Activated T-helper 9 cell treated with anti-CD3 and anti-CD28 coated beads, Interleukin-2, amount 50 U/mL, for 16 hours (primary cell): Measurements from ENCODE around the gene RNLS.
"Not testable (repeated sequence)": the region's sequence is repeated elsewhere in the genome, so short reads cannot be mapped to it uniquely, and the experiment has no call there.

Source experiments
- DNase-seq: peaks from one replicate; pipeline ENCODE4 v3.0.0-alpha.2; 2020; ENCODE audit warnings: low read depth

RNLS gene

DNA sequence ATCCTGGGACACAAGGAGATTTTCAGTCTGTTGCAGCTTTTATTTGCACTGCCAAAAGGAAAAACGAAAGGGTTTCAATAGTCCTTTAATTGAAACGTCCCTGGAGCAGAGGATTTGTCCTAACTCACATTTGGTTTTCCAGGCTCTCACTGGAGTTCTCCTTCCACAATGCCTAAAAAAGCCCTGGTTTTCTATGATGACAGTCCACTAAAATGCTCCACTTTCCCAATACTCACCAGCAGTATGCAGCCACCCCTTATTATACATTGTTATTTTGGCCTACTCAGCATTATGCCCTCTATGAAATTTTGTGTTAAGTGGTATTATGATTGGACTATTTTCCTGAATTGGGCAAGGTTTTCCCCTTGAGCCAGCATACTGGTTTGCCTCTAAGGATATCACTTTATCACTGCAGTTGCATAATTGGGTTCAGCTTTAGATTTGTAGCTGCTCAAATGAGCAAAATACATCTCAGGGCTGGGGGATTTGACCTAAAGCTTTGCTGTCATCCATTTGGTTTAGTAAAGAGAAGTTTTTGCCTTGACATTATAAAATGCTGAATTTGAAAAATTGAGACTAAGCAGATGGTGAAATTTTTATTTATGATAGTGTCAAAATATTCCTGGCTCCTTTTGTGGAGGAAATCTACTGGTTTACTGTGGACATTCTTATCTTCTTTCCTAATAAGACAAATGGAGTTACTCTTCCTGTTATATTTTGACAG, 239.2 kb downstream of the RNLS start:
- DNase-seq, result no peak

DNA sequence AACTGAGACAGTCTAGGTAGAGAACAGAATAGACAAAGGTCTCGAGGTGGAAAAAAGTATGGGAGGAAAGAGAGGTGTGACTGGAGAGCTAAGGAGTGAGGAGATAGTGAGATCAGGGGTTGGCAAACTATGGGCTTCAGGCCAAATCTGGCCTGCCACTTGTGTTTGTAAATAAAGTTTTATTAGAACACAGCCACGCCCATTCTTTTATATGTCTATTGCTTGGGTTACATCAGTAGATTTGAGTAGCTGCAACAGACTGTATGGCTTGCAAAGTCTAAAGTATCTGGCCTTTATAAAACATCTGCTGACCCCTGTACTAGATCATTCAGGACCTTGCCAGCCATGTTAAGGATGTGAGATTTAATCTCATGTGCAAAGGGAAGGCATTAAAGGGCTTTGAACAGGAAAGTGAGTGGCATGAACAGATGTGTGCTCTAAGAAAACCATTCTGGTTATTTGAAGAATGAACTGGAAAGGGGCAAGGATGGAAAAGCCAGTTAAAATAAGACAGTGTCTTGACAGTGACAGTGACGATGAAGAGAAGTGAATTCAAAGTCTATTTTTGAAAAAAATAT, 240.3 kb downstream of the RNLS start:
- DNase-seq, result no peak

DNA sequence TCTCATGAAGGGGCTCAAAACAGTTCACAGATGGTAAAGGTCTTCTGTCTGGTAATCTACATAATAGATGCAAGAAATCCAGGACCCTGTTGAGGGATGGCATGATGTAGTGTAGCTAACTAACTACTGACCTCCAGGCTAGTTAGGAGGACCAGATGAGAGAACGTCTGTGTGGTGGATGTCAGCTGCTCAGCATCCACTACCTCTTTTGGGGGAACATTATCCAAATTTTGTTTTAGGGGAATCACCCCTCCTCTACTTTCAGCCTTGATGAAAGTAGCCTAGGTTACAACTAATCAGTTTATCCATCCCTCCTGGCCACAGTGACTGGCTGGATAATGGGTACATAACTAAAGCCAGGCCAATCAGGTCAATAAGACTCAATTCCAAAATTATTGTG, 246.0 kb downstream of the RNLS start:
- DNase-seq, result no peak

DNA sequence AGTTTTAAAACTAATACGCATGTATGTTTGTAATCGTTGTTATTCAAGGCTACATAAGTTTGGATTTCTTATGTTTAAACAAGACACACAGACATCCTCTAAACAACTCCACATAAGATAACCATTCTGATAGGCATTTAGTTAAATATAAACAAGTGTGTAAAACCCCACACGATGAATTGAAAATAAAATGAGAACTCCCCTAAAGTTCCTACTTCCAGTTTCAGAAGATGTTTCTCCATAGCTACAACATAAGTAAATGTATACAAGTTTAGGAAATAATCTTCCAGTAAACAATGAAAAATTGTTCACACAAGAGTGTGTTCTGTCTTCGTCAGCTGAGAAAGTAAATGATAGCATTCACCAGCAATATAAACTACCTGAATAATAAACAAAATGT, 246.8 kb downstream of the RNLS start:
- no peak for DNase-seq

DNA sequence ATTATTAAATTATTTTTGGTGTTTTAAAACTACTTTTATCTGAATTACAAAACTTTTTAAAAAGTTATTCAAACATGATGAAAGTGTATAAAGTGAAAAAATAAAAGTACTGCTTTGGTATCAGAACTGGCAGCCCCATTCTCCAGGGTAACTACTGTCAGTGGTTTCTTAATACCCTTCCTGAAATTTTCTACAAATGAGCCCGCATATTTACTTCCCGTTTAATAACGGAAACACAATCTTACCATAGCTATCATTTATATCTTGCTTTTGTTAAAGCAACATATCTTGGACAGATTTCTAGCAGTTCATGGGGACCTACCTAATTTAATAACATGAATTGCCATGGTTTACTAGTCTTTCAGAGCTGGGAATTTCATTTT, 249.9 kb downstream of the RNLS start:
- no peak for DNase-seq

DNA sequence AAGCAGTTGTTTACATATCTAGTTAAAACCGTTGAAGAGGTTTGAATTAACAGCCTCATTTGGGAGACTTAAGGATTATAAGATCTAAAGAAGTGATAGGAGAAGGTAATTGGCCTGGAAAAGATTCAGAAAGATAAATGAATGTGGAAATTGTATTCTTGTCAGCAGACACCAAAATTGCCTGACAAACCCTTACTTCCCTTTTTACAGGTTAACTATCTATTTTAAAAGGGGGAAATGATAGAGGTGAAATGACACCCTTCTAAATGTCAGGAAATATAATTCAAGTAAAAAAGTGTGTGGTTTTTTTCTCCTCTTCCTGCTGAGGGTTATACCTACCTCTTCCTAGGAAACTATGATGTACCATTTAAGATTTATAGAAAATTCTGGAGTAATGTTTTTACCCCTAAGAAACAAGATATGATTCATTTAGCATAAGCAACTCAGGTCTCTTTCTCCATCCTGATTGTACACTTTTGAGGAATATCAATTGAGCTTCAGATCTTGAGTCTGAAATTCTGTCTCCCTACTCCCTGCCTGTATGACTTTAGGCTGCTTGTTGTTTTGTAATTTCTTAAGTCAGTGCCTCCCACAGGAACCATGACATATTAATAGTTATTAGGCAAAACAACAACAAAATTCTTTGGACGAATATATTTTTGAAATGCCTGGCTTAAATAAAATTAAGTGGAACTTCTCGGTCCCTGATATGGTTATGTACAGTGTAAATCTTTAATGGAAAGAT, 250.4 kb downstream of the RNLS start:
- no peak for DNase-seq

DNA sequence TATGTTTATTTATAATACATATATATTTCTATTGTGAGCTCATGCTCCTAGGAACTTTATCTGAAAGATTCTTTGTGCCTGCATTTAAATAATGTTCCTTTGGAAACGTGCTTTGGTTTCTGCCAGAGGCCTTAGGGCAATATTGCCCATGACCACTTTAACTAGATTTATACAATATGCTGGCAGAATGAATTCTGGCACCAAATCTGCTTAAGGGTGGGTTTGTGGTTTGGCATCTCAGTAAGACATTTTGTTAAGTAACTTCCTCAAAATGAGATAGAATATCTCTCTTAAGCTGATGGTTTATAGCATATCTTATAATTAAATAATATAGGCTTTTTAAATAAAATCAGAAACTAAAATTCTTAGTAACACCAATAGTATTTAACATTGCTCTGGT, 252.9 kb downstream of the RNLS start:
- no peak for DNase-seq

DNA sequence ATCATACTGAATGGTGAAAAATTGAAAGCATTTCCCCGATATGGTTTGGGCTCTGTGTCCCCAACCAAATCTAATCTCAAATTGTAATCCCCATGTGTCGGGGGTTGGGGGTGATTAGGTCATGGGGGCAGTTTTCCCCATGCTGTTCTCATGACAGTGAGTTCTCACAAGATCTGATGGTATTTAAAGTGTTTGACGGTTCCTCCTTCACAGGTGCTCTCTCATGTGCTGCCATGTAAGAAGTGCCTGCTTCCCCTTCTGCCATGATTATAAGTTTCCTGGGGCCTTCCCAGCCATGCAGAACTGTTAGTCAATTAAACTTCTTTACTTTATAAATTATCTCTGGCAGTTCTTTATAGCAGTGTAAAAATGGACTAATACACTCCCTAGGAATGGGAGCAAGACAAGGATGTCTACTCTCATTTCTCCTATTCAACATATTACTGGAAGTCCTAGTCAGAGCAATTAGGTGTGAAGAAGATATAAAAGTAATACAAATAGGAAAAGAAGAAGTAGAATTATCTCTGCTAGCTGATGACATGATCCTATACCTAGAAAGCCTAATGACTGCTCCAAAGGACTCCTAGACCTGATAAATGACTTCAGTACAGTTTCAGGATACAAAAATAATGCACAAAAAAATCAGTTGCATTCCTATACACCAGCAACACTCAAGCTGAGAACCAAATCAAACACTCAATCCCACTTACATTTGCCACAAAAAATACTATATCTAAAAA, 260.6 kb downstream of the RNLS start:
- no peak for DNase-seq

DNA sequence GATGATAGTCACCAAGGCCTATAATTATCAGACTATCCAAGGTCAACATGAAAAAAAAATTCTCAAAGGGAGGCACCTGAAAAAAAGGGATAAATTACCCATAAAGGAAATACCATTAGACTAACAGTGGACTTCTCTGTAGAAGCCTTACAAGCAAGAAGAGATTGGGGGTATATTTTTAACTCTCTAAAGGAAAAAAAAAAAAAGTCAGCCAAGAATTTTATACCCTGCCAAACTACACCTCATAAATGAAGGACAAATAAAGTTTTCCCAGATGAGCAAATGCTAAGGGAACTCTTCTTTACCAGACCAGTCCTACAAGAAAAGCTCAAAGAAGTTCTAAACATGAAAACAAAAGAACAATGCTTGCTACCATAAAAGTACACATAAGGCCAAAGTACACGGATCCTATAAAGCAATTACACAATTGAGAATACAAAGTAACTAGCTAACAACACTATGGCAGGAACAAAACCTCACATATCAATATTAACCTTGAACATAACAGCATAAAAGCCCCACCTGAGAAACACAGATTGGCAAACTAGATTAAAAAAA, 263.1 kb downstream of the RNLS start:
- DNase-seq, result no peak

DNA sequence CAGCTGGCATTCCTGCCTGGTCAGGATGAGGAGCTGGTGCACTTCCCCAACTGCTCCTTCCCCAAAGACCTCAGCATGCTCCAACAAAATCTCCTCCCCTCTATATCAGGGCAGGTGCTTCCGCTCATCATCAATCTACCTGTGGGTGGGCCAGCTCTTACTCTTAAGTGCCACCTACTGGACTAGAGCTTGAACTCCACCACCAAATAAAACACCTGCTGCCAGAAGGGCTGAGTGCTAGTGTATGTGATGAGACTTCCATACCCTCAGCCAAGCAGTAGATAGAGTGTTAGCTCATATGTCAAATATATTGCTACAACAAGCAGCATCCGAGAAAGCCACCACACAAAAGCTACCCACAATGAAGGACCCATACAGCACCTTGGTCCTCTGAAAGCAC, 264.3 kb downstream of the RNLS start:
- DNase-seq, result no peak

DNA sequence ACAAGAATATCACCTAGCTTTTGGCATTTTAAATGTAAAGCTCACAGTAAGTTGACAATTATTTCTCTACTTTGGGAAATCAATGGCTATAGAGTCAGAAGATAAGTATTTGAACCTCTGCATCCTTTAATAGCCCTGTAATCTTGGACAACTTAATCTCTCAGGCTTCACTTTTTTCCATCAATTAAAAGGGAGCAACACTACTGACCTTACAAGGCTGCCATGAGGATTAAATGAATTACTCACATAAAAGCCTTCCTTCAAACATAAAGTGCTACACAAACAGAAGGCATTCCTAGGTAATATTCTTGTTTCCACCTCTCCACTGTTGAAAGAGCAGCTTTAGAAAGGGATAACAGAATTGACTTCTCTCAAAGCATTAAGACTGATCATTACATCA, 266.0 kb downstream of the RNLS start:
- DNase-seq, result no peak

DNA sequence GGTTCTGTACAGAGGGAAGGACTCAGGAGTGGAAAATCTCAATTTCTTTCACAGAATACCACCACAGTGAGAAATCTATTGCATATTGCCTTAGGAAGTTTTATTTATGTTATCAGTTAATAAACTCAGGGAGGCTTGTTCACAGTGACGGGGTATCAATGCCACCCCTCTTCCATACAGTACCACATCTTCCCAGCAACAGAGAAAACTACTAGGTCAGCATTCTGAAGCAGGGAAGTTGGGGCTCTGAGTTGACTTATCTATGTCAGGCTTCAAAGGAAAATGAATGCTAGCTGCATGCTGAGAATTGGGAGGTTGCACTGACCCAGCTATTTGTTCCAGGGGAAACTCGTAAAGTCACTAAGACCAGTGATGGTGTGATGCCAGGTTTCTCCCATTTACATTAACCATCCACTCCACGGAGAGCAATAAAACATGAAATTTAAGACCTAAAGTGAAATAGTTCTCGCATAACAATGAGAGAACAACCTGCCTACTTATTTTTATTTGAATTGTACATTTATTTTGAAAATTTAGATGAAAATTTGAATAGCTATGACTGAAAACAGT, 266.7 kb downstream of the RNLS start:
- DNase-seq, result no peak

DNA sequence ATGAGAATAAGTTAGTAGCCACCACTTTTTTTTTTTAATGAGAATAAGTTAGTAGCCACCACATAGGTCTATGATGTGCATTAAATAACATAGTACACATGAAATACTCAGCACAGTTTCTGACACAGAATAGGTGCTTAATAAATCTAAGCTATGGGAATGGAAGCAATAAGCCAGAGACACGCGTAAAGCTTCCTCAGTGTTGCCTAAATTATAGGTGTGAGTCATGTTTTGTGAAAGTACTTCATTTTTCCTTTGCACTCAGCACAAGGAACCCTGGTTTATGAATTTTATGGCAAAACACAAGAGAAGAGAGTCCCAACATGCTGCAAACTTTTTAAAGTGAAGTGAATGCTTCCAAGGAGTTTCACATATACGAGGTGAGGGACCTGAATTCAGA, 267.4 kb downstream of the RNLS start:
- DNase-seq, result no peak

DNA sequence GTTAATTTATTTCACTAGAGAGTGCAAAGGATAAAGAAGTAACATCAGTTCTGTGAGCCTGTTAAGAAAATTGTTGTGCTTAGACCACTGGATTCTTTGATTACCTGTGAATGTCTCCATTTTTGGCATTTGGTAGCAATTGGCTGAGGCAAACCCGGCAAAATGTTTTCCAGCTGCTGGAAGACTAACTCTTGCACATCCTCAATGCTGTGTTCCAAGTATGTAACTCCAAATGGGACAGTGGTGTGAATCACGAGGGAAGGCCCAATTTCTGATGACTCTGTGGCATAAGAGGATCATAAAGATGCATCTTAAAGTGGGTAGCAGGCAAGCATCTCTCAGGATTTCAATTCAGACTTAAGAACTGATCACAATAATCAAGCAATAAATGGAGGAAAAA, 268.8 kb downstream of the RNLS start:
- DNase-seq, result no peak

DNA sequence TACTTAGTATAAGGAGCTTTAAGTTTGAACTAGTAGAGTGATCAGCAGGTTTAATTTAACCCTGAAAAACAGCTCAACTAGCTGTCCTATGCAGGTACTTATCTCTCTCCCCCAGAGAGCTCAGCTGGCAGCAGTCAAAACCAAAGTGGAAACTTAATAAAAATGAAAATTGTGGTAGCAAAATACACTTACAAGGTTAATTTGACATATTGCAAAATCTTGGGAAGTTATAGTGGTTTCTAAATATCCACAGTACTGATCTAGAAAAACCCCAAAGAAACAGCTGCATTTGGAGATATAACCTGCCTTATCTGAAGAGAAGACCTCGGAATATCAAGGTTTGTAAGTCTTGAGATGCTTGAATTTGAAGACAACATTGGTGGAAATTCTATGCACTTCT, 269.2 kb downstream of the RNLS start:
- DNase-seq, result no peak

DNA sequence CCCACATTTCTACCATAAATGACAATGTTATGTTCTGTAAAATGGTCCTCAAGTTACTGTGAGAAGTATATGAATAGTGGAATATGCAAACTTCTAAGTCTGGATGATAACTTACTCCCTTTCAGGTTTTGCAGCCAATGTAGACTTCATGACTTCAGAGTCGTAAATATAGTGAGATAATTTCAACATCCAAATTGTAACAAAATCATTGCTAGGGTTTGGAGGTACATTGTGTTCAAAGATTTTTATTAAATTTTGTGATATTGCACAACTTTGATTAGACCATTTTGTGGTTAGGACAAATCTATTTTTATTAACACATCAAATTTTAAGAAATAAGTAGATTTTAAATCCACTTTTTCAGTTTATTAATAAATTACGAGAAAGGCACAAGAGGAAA, 270.3 kb downstream of the RNLS start:
- DNase-seq, result no peak

DNA sequence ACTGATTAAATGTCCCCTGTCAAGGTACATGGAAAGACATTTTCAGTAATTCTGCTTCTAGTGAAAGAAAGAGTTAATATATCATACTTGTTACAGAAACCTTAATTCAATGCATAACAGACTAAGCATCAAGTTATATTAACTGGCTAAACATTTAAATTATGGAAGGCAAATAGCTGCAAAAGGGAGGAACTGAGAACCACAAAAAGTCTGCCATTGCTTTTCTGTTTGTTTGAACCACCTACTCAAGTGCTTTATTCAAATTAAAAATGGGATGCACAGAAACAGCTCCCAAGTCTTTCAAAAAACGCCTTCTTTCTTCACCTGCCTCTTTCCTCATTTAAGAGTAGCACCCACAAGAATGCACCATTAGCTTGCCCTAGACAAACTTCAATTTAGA, 271.9 kb downstream of the RNLS start:
- DNase-seq, result no peak

DNA sequence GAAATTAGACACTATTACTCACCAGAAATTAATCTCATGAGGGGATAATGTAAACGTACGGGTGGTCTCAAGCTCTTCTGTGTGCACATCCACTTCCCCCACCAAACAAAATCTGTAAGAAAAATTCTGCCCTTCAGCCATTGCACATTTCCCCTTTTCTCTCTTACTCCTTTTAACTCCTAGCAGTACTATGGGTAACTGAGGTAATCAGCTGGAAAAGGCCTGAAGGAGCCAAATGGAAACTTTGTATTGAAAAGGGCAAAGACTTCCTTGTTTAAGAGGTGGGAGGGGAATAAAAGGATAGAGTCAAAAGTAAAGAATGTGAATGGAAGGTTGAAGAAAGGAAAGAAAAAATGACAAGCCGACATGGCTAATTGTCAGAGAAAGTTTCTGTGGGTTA, 273.8 kb downstream of the RNLS start:
- no peak for DNase-seq

DNA sequence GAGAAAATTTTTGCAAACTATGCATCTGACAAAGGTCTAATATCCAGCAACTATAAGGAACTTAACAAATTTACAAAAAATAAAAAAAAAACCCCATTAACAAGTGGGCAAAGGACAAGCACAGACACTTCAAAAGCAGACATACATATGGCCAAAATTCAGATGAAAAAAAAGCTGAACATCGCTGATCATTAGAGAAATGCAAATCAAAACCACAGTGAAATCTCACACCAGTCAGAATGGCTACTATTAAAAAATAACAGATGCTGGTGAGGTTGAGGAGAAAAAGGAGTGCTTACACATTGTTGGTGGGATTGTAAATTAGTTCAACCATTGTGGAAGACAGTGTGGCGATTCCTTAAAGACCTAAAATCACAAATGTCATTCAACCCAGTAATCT, 274.8 kb downstream of the RNLS start:
- DNase-seq, result not testable (repeated sequence)

DNA sequence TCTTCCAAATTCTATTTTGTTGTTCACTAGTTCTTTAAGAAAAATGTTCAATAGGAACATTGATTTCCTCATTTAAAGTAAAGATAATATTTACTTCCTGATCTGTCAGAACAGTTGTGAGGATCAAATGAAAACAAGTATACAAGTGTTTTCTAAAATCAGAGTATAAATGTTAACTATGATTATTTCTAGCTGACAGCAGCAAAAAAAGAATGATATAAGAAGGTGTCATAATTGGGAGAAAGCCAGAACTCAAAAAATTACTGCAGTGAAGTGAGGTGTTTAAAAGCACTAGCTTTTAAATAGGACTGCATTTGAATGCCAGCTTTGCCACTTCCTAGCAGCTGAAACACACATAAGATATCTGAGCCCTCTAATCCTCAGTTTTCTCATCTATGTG, 283.3 kb downstream of the RNLS start:
- no peak for DNase-seq

DNA sequence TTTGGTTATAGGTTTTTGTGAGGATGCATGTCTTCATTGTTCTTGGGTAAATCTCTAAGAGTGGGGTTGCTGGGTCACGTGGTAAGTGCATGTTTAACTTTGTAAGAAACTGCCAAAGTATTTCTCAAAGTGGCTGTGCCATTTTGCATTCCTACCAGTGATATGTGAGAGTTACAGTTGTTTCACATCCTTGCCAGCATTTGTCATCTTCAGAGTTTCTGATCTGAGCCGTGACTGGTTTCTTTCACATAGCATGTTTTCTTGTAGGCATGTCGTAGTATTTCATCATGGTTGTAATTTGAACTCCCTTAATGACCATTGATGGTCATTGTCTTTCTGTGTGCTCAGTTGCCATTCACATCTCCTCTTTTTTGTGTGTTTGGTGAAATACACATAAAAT, 286.0 kb downstream of the RNLS start:
- no peak for DNase-seq

DNA sequence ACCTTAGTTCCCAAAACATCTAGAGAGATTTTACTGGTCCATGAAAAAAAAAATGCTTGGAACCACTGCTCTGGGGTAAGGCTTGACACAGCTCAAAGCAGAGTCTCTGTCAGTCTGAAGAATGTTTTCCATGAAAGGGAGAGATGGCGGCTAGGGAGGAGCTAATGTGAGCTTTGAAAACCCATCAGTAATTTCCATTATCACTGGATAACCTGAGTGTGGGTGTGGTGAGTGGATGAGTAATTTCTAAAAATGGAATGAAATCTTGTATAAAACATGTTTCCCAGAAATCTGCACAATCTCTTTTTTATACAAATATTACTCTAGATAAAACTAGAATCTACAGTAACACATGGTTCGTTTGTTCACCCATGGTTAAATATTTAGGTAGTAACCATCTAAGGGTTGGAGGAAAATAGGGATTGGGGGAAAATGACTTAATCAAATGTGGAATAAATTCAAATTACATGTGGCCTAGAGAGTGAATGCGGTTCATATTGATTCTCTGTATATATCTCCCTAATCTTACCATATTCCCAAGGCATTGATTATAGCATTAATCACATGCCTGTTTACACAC, 289.4 kb downstream of the RNLS start:
- DNase-seq, result no peak
